SH-SY5Y (cell line): ENCODE measurements around the gene MCF2L.

Experiments
- GATA2 ChIP-seq: IDR thresholded peaks from 2 replicates; pipeline ENCODE4 v1.6.1; 2011; ENCODE audit warnings: mild to moderate bottlenecking, low read depth, low read length
- GATA3 ChIP-seq: IDR thresholded peaks from 2 replicates; pipeline ENCODE4 v1.6.1; 2011; ENCODE audit warnings: low read depth, mild to moderate bottlenecking, low read length, moderate library complexity

DNA sequence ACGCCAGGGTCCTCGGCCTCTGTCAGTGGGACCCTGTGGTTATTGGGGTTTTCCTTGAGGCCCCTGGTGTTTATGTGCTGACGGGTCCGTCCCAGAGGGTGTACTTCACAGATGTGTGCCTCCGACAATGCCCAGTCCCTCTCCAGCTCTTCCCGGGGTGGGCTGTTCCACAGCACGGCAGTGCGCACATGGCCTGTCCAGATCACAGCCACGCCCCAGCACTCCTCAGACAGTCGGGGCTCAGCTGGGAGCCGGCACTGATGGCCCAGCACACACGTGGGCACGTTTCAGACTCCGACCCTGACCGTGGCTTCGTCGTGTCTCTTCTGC is 119.6 kb downstream of the MCF2L start:
- TF ChIP-seq GATA2 (no peak), GATA3 (no peak)
